Fibroblast of lung (primary cell): ENCODE measurements around the gene LIPF. TPM values are rescaled to one million over a fixed set of nuclear protein-coding genes. Genes with fewer than 3 reads are reported as not detected.
A peak's percentile ranks its signal among the peaks of the same experiment; 100 is the strongest.

ENCODE experiments used
- DNase-seq, 2 donors: peaks; one replicate each; pipeline versions ENCODE4 v3.0.0 to v3.0.0-alpha.2; 2010; ENCODE audit warnings: low read depth in 2 of 2
- H2AFZ ChIP-seq: 2 replicates; pipeline ENCODE4 v1.5.1; 2012; ENCODE audit warnings: low read length, control low read depth, inconsistent platforms
- H3K27ac ChIP-seq: 2 replicates; pipeline ENCODE4 v1.5.1; 2011; ENCODE audit warnings: low read length, control low read depth; ENCODE audit not compliant: insufficient read depth
- H3K27me3 ChIP-seq: 2 replicates; pipeline ENCODE4 v1.5.1; 2011; ENCODE audit warnings: mild to moderate bottlenecking, low read length; ENCODE audit not compliant: control insufficient read depth, insufficient read depth
- H3K36me3 ChIP-seq: 2 replicates; pipeline ENCODE4 v1.5.1; 2011; ENCODE audit warnings: low read length; ENCODE audit not compliant: control insufficient read depth, insufficient read depth
- H3K4me1 ChIP-seq: 2 replicates; pipeline ENCODE4 v1.5.1; 2011; ENCODE audit warnings: low read length; ENCODE audit not compliant: control insufficient read depth, insufficient read depth; ENCODE audit errors: extremely low read depth
- H3K4me2 ChIP-seq: 2 replicates; pipeline ENCODE4 v1.5.1; 2011; ENCODE audit warnings: low read length, control low read depth; ENCODE audit not compliant: insufficient read depth; ENCODE audit errors: extremely low read depth
- H3K4me3 ChIP-seq, 4 experiments: fragments of 200-600 bp in 1 of 4; sonication (generic) in 1 of 4; replicated peaks in 1 of 4; 2 replicates each; pipeline ENCODE4 v1.5.1; 2011 to 2016; ENCODE audit warnings: low read length in 4 of 4, low read depth in 3 of 4, mild to moderate bottlenecking in 3 of 4, control low read depth in 2 of 4, inconsistent platforms in 1 of 4, mixed read lengths in 1 of 4; ENCODE audit not compliant: insufficient read depth in 1 of 4; ENCODE audit errors: control extremely low read depth in 1 of 4
- H3K79me2 ChIP-seq: 2 replicates; pipeline ENCODE4 v1.5.1; 2012; ENCODE audit warnings: mild to moderate bottlenecking, low read length, inconsistent platforms; ENCODE audit not compliant: control insufficient read depth, insufficient read depth
- H3K9ac ChIP-seq: 2 replicates; pipeline ENCODE4 v1.5.1; 2011; ENCODE audit warnings: mild to moderate bottlenecking, low read length, control low read depth; ENCODE audit not compliant: insufficient read depth
- H3K9me3 ChIP-seq: 2 replicates; pipeline ENCODE4 v1.5.1; 2012; ENCODE audit warnings: low read depth, low read length; ENCODE audit not compliant: control insufficient read depth, insufficient read depth
- H4K20me1 ChIP-seq: 2 replicates; pipeline ENCODE4 v1.5.1; 2011; ENCODE audit warnings: low read length; ENCODE audit not compliant: control insufficient read depth, insufficient read depth; ENCODE audit errors: extremely low read depth
- CTCF ChIP-seq, 2 donors: IDR thresholded peaks in 1 of 2; conservative IDR thresholded peaks in 1 of 2; 1 replicate in 1 of 2; 2 replicates in 1 of 2; pipeline ENCODE4 v1.5.1; 2011 to 2012; ENCODE audit warnings: low read length in 2 of 2, control low read depth in 1 of 2, inconsistent platforms in 1 of 2, low read depth in 1 of 2, mild to moderate bottlenecking in 1 of 2
- EZH2 ChIP-seq: IDR thresholded peaks from 2 replicates; pipeline ENCODE4 v1.5.1; 2012; ENCODE audit warnings: low read length, control low read depth, mild to moderate bottlenecking; ENCODE audit errors: missing control alignments
- polyA plus RNA-seq, 2 donors: library from polyadenylated mRNA; depleted of rRNA in 1 of 2; stranded (reverse) in 1 of 2; unstranded in 1 of 2; fragments of >200 nt; gene quantifications; 2 replicates each; pipeline ENCODE4 v1.2.1, GENCODE V29; 2011 to 2012; ENCODE audit warnings: missing spikeins in 1 of 2
- total RNA-seq: library from RNA; depleted of rRNA; stranded (reverse); fragments of >200 nt; gene quantifications from 2 replicates; pipeline ENCODE4 v1.2.1, GENCODE V29; 2014

Gene LIPF
- total and polyA plus RNA-seq, 2 donors (not counting 1 experiment from before 2014, with no cell fraction given), result 0.05 TPM; not detected in 1

GRCh38 chr10:88672041-88672440 is 7.8 kb downstream of the LIPF start:
- H3K27me3 ChIP-seq, result no peaks in the 10 kb centered on the region
- H3K4me3 ChIP-seq, result no peak overlapping the region
- H3K9me3 ChIP-seq, result no peaks in the 10 kb centered on the region
- DNase-seq, result peak; percentile 44 to 61
- H3K27ac ChIP-seq, result no peak overlapping the region
- no peak overlapping the region for H3K9ac ChIP-seq
- no peaks in the 10 kb centered on the region for H3K4me1 ChIP-seq
- no peaks in the 10 kb centered on the region for H3K36me3 ChIP-seq
- no peaks in the 10 kb centered on the region for H3K79me2 ChIP-seq
- TF ChIP-seq CTCF (conservative IDR thresholded peaks at IDR 0.05 in 1 of 2, IDR thresholded peaks at IDR 0.05 in 1 of 2; ENCODE audit: low read depth in 1 of 2, low read length in 2 of 2) (no peak), EZH2 (no peak)
- no peak overlapping the region for H2AFZ ChIP-seq
- H3K4me2 ChIP-seq, result no peak overlapping the region
- no peaks in the 10 kb centered on the region for H4K20me1 ChIP-seq

GRCh38 chr10:88676283-88677060 is 12.2 kb downstream of the LIPF start:
- no peaks in the 10 kb centered on the region for H3K36me3 ChIP-seq
- H3K4me1 ChIP-seq, result no peaks in the 10 kb centered on the region
- DNase-seq, result no peak
- H2AFZ ChIP-seq, result no peak overlapping the region
- H3K27me3 ChIP-seq, result no peaks in the 10 kb centered on the region
- H3K9ac ChIP-seq, result no peak overlapping the region
- no peaks in the 10 kb centered on the region for H3K9me3 ChIP-seq
- H3K4me3 ChIP-seq, result no peak overlapping the region
- no peak overlapping the region for H3K4me2 ChIP-seq
- no peaks in the 10 kb centered on the region for H3K79me2 ChIP-seq
- H3K27ac ChIP-seq, result no peak overlapping the region
- TF ChIP-seq CTCF (conservative IDR thresholded peaks at IDR 0.05 in 1 of 2, IDR thresholded peaks at IDR 0.05 in 1 of 2; ENCODE audit: low read depth in 1 of 2, low read length in 2 of 2) (no peak), EZH2 (no peak)
- no peaks in the 10 kb centered on the region for H4K20me1 ChIP-seq

GRCh38 chr10:88680958-88681357 is 16.7 kb downstream of the LIPF start:
- H3K79me2 ChIP-seq, result no peaks in the 10 kb centered on the region
- no peak overlapping the region for H3K4me2 ChIP-seq
- H3K27ac ChIP-seq, result no peak overlapping the region
- H3K36me3 ChIP-seq, result no peaks in the 10 kb centered on the region
- no peaks in the 10 kb centered on the region for H3K4me1 ChIP-seq
- DNase-seq, result peak in 1 of 2 donors; percentile 12
- H3K4me3 ChIP-seq, result no peak overlapping the region
- no peaks in the 10 kb centered on the region for H3K27me3 ChIP-seq
- no peaks in the 10 kb centered on the region for H4K20me1 ChIP-seq
- H3K9ac ChIP-seq, result no peak overlapping the region
- H3K9me3 ChIP-seq, result no peaks in the 10 kb centered on the region
- TF ChIP-seq EZH2 (no peak), CTCF (conservative IDR thresholded peaks at IDR 0.05 in 1 of 2, IDR thresholded peaks at IDR 0.05 in 1 of 2; ENCODE audit: low read depth in 1 of 2, low read length in 2 of 2) (no peak)
- no peak overlapping the region for H2AFZ ChIP-seq
